ENCODE measurements around the gene MYO9B.

MYO9B gene

DNA sequence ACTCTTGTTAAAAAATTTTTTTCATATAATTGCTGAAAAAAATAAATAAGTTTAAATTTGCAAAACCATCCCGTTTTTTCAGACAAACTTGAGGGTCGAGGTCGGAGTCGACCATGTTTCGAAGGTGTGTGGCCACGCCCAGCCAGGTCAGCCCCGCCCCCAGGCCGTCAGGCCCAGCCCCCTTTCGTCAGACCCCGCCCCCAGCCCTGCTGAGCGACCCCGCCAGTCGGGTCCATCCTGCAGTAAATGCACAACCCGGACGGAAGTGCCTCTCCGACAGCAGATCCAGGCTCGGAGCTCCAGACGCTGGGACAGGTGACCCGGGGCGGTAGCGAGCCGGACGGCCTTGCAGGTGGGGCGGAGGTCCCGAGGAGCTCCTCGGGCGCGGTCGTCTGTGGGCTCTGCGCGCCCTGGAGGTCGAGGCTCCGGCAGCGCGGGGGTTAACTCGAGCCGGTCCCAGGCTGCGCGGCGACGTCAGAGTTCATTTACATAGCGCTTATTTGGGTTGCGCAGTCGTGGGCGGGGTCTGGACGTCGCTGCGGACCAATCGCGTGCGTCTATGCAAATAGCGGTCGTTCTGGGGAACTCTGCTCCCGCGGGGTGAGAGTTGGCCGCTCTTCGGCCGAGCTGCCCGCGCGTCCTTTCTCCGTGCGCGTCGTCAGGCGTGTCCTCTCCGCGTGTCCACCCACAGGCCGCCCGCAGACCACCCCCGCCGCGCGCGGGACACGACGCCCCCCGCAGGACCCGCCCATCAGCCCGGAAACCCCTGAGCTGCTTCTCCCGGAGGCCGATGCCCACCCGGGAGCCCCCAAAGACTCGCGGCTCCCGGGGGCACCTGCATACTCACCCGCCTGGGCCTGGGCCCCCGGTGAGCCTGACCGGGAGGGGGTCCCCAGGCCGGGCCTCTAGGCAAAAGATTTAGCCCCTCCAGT lies 150.7 kb downstream of the MYO9B start, which contains the start of gene OCEL1:
Gene OCEL1 (plus strand): TSS at position 225 of the 932 bp plus-strand sequence. CDS start 22 bp downstream, at position 247.
- peak; percentile 98 for DNase-seq

DNA sequence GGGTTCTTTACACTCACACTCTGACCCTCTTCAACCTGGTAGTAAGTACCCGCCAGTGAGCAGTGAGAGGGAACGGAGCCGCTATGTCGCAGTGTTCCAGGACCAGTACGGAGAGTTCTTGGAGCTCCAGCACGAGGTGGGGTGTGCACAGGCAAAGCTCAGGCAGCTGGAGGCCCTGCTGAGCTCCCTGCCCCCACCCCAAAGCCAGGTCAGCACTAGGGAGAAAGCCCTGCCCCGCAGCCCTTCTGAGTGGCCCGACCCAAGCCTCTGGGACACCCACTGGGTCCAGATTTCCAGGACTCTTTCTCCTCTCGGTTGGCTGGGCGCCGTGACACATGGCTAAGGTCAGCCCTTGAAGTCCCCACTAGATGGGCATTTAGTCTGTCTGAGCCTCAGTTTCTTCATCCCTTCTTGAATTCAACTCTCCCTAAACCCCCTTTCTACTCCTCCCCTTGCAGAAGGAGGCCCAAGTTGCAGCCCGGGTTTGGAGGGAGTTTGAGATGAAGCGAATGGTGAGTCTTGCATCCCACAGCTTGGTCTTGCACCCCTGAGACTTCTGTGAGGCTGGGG lies 152.3 kb downstream of the MYO9B start:
- no peak for DNase-seq

GRCh38 chr19:17229890-17230289 lies 154.3 kb downstream of the MYO9B start:
- DNase-seq = no peak

DNA sequence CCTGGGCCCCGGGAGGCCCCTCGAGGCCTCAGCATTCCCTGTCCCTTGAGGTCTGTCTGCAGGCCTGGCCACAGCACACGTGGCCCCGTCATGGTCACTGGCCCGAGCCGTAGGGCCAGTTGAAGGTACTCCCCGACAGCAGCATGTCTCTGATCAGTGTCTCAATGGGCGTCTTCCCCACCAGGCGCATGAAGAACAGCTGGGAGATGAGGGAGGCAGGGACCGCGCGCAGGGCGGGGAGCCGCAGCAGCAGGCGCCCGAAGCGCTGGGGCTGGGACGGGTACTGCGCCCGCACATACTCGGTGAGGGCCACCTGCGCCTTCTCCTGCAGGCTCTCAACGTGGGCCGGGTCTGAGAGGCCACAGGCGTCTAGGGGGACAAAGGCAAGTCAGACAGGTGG lies 156.7 kb downstream of the MYO9B start:
- DNase-seq = no peak

DNA sequence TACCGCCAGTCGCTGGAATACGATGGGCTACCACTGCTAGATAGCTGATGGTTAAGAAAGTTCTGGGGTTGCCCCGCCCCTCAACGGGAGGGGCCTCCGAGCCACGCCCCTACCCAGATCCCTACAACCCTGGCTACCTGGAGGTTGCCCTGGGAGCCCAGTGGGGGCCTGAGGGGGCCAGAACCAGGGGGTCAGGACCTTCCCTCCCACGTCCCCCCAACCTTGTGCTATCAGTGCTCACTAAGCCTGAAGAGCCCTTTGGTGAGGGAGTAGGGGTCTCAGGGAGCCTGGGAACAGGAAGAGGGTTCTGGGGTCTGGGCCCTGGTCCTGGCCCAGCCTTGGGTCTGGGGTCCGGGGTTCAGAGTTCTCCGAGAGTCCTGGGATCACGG lies 159.3 kb downstream of the MYO9B start:
- peak; percentile 67 for DNase-seq

GRCh38 chr19:17235300-17235970 lies 159.9 kb downstream of the MYO9B start:
- DNase-seq = peak; percentile 72

GRCh38 chr19:17235971-17236777 lies 160.6 kb downstream of the MYO9B start:
- peak; percentile 22 for DNase-seq

GRCh38 chr19:17236811-17237543 lies 161.4 kb downstream of the MYO9B start:
- DNase-seq = no peak

- no peak for DNase-seq
Observed at GRCh38 chr19:17237747-17238706, 162.4 kb downstream of the MYO9B start.

DNA sequence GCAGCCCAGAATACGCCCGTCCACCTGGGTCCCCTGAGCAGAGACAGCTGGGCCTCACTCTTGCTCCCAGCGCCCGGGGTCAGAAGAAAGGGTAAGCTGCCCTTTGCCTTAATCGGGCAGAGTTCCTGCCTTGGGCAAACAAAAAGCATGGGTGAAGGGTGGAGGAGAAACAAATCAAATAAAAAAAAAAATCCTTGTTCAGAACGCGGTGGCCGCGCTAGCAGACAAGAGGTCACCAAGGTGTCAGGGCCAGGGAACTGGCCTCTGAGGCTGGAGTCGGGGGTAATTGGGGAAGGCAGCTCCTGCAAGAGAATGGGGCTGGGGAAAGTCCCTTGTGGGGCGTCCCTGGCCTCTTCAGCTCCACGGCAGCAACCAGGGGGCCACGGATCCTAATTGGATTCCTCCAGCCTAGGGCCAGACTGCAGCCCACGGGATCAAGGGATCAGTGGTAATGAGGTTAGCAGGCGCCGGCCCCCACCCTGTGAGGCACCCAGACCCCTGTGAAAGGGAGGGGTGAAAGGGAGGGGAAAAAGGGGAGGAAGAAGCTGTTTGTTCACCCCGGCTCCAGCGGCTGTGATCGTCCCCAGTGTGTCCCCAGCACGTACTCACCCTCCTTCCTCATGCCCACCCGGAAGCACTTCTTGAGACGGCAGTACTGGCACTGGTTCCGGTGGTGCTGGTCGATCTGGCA lies 164.6 kb downstream of the MYO9B start:
- no peak for DNase-seq

- DNase-seq = no peak
Observed at GRCh38 chr19:17240826-17241399, 165.3 kb downstream of the MYO9B start.

DNA sequence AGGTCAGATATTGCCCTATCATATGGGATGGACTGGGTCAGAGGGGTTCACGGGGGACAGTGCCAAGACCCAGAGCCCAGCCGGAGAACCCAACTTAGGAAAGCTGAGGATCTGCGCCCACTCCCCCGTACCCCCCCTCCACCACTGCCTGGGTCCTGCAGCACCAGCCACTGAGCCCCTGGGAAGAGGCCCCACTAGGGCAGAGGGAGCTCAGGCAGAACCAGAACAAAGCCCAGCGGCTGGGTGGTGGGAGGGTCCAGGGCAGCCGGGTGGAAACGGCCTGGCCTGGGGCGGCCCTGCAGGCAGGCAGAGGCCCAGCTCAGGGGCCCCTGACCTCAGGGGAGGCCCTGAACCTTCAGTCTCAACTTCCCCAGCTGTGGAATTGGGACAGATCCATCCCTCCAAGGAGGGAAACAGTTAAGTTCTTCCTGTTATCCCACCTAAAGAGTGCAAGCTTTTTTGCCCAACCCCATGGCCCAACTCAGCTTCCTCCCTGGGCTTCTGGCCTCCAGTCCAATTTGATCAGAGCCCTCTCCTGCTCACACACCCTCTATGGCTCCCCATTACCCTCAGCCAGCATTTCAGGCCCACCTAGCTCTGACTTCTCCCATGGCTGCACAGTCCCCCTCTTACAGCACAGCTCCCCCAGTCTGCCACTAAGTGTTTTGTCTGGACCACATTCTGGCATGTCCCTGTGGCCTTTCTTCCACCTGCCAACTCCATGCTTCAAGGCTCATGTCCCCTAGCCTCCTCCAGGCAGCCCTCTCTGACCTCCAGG lies 167.0 kb downstream of the MYO9B start:
- DNase-seq = no peak

- DNase-seq = no peak
Observed at GRCh38 chr19:17243211-17243829, 167.7 kb downstream of the MYO9B start.

- DNase-seq = no peak
Observed at GRCh38 chr19:17243830-17244617, 168.4 kb downstream of the MYO9B start.

GRCh38 chr19:17244618-17245534 lies 169.3 kb downstream of the MYO9B start:
- DNase-seq = no peak

GRCh38 chr19:17245535-17245984 lies 170.0 kb downstream of the MYO9B start, which contains the start of gene NR2F6:
Gene NR2F6 (minus strand): TSS chr19:17245919. CDS start chr19:17245220, 699 bp downstream.
- DNase-seq = no peak

Data from stimulated activated CD4-positive, alpha-beta T cell treated with anti-CD3 and anti-CD28 coated beads, Interleukin-4, amount 100 ng/mL, for 24 hours (primary cell).